Upper lobe of right lung (tissue), 1 donor: ENCODE data around the gene TSSK6. TPM values are rescaled to one million over a fixed set of nuclear protein-coding genes. Genes with fewer than 3 reads are reported as not detected.

Experiments used
- ATAC-seq: fragments of 200-7000 bp; cut with Tn5 transposase; one replicate; pipeline ENCODE4 v1.9.1; 2020; ENCODE audit warnings: mild to moderate bottlenecking, moderate library complexity
- DNase-seq: peaks from one replicate; pipeline ENCODE4 v3.0.0-alpha.2; 2020
- H3K27ac ChIP-seq: fragments of 200-600 bp; one replicate; pipeline ENCODE4 v1.8.0; 2022
- H3K27me3 ChIP-seq: fragments of 200-600 bp; one replicate; pipeline ENCODE4 v1.8.0; 2022; ENCODE audit warnings: mild to moderate bottlenecking
- H3K36me3 ChIP-seq: fragments of 200-600 bp; one replicate; pipeline ENCODE4 v1.8.0; 2022
- H3K4me1 ChIP-seq: fragments of 200-600 bp; one replicate; pipeline ENCODE4 v1.8.0; 2022
- H3K4me3 ChIP-seq: fragments of 200-600 bp; one replicate; pipeline ENCODE4 v1.8.0; 2022; ENCODE audit warnings: mild to moderate bottlenecking
- H3K9me3 ChIP-seq: fragments of 200-600 bp; one replicate; pipeline ENCODE4 v1.8.0; 2022
- intact Hi-C: fragments of 100-400 bp; cut with DNase I; formaldehyde crosslinking; loops from one replicate; pipeline ENCODE4 v1.11.0; 2022
- total RNA-seq: library from RNA; stranded (reverse); fragmentation: NEBNext Ultra II Directional; extraction: Animal tissue kit (Norgen Biotek cat#: 25700); gene quantifications from one replicate; pipeline ENCODE4 v1.2.1, GENCODE V29; 2021
- TF ChIP-seq, protein P1 (sequence below): fragments of 200-600 bp; IDR thresholded peaks from one replicate; pipeline ENCODE4 v1.8.0; 2022; ENCODE audit warnings: antibody characterized with exemption
- donor health status: DM: no; HTN: yes; CAD: no; lungs with severe emphysema.

TSSK6 gene
- total RNA-seq, 1 donor from 2014 or later: 1.8 TPM

- no peak for ATAC-seq
- intact Hi-C loops: no loop called here
- H3K27me3 ChIP-seq: no peaks in the 10 kb centered on the region
- no peaks in the 10 kb centered on the region for H3K4me1 ChIP-seq
- TF ChIP-seq, protein P1, sequence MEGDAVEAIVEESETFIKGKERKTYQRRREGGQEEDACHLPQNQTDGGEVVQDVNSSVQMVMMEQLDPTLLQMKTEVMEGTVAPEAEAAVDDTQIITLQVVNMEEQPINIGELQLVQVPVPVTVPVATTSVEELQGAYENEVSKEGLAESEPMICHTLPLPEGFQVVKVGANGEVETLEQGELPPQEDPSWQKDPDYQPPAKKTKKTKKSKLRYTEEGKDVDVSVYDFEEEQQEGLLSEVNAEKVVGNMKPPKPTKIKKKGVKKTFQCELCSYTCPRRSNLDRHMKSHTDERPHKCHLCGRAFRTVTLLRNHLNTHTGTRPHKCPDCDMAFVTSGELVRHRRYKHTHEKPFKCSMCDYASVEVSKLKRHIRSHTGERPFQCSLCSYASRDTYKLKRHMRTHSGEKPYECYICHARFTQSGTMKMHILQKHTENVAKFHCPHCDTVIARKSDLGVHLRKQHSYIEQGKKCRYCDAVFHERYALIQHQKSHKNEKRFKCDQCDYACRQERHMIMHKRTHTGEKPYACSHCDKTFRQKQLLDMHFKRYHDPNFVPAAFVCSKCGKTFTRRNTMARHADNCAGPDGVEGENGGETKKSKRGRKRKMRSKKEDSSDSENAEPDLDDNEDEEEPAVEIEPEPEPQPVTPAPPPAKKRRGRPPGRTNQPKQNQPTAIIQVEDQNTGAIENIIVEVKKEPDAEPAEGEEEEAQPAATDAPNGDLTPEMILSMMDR: no peak
- H3K36me3 ChIP-seq: peaks cover 46% of the 10 kb centered on the region
- no peaks in the 10 kb centered on the region for H3K9me3 ChIP-seq
- no peak for DNase-seq
- H3K4me3 ChIP-seq: no peak overlapping the region
- H3K27ac ChIP-seq: no peak overlapping the region
These were observed 7.8 kb upstream of the TSSK6 start for GRCh38 chr19:19523177-19523576.

DNA sequence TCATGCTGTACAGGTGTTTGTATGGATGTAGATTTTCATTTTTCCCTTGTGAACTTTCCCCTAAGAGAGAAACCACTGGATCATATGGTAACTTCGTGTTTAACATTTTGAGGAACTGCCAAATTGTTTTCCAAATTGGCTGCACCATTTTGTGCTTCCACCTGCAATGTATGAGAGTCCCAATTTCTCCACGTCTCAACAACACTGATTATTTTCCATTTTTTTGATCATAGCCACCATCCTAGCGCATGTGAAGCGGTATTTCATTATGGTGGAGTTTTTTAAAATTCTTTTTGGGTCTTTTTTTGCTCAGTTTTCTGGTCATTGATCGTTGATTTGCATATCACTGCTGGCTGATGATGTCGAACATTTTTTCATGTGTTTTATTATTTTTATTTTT, 5.6 kb upstream of the TSSK6 start:
- peaks cover 24% of the 10 kb centered on the region for H3K36me3 ChIP-seq
- ATAC-seq (no peak), DNase-seq (no peak)
- H3K4me3 ChIP-seq: no peak overlapping the region
- H3K27me3 ChIP-seq: no peaks in the 10 kb centered on the region
- H3K27ac ChIP-seq: no peak overlapping the region
- no peaks in the 10 kb centered on the region for H3K9me3 ChIP-seq
- peaks cover 11% of the 10 kb centered on the region for H3K4me1 ChIP-seq
- intact Hi-C loops: no loop called here
- TF ChIP-seq, protein P1: no peak

GRCh38 chr19:19517235-19517619, 1.9 kb upstream of the TSSK6 start:
- H3K27ac ChIP-seq: no peak overlapping the region
- intact Hi-C loops: no loop called here
- peak overlapping the region; percentile 80 for H3K4me3 ChIP-seq
- ATAC-seq (no peak), DNase-seq (no peak)
- peaks cover 9% of the 10 kb centered on the region for H3K36me3 ChIP-seq
- peaks cover 11% of the 10 kb centered on the region for H3K4me1 ChIP-seq
- no peaks in the 10 kb centered on the region for H3K9me3 ChIP-seq
- TF ChIP-seq, protein P1: no peak
- no peaks in the 10 kb centered on the region for H3K27me3 ChIP-seq

DNA sequence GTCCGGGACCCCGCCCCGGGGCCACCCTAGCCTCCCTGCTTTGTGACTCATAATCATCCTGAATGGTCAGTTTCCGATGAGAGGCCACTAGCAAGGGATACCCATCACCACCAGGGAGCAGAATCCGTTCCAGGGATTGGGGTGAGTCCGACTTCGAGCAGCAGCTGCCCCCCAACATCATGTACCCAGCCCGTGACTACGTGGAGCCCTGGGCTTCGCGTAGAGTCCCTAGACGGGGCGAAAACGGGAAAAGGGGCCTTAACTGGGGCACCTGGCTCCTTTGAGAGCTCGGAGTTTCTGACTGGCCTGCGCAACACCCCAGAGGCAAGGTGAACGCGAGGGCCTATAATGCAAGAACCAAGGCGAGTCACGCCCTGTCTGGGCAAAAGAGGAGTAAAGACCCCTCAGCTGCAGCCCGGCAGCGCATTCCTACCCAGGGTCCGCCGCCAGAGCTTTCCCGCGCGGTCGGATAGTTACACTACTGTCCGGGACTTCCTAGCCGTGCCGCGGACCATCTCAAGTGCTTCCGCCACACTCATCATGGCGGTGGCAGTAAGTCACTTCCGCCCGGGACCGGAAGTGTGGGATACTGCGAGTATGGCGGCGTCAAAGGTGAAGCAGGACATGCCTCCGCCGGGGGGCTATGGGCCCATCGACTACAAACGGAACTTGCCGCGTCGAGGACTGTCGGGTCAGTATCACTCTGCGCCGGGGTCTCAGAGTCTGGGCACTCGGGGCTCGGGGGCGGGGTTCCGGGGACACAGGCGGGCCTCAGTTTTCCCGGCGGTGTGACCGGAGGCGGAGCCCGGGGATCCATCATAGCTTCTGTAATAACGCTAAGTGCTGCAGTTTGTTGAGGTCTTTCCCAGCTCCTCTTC, 533 bp upstream of the TSSK6 start, which contains the start of gene NDUFA13:
NDUFA13 (plus strand) TSS at position 584 of the 878 bp plus-strand sequence; CDS start at position 598, 14 bp downstream.
- TF ChIP-seq, protein P1: no peak
- Histone ChIP-seq H3K27me3 (no peaks in the 10 kb centered on the region), H3K36me3 (peaks cover 9% of the 10 kb centered on the region), H3K9me3 (no peaks in the 10 kb centered on the region), H3K27ac (peak within 1 kb of the TSS; percentile 92), H3K4me1 (peaks cover 11% of the 10 kb centered on the region), H3K4me3 (peak within 1 kb of the TSS; percentile 80)
- ATAC-seq (peak; percentile 96), DNase-seq (peak; percentile 94)
- intact Hi-C loops: no loop called here

GRCh38 chr19:19514215-19514657, 1.1 kb downstream of the TSSK6 start:
- H3K4me1 ChIP-seq: peaks cover 11% of the 10 kb centered on the region
- TF ChIP-seq, protein P1: no peak
- H3K9me3 ChIP-seq: no peaks in the 10 kb centered on the region
- H3K4me3 ChIP-seq: no peak overlapping the region
- H3K27ac ChIP-seq: no peak overlapping the region
- ATAC-seq (no peak), DNase-seq (peak; percentile 79)
- no peaks in the 10 kb centered on the region for H3K27me3 ChIP-seq
- no peaks in the 10 kb centered on the region for H3K36me3 ChIP-seq
- intact Hi-C loops: no loop called here
